ENCODE measurements around the gene UNC119B.

Gene UNC119B

DNA sequence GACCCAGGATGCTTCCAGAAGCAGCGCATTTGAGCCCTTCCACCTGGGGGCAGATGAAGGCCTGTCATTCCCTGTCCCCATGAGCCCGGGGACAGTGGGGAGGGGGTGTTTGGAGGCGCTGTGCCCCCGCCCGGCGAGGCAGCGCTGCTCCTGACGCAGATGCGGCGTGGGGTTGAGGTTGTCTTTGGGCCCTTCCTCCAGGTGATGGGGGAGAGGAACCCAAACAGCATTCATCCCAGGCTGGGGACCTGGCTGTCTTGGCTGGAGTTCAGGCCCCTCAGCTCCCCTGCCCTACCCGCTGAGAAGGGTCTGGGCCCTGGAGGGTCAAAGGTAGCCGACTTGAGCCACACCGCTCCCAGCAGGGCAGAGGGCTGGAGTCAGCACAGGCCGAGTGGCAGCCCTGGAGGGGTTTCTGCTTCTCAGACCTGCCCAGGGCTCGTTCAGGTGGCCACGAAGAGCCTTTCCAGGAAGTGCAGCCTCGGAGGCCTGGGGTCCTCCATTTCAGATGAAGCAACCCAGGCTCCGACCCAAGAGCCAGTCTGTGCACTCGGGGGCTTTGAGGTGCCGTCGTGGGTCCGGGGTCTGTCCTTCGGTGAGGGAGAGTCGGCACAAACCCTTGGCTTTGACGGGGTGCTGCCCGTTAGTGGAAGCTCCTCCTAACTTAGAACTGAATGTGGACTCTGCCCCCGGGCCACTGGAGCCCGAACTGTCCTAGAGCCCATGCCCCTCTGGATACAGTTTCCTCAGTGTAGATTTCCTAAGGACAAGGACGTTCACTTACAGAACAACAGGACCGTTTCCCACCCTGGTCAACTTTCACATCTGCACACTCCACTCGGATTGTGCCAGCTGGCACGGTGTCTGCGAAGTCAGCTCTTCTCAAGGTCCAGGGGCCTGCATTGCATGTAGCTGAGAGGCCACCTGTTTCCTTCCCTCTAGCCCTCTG lies 31.5 kb downstream of the UNC119B start:
- DNase-seq, result no peak

DNA sequence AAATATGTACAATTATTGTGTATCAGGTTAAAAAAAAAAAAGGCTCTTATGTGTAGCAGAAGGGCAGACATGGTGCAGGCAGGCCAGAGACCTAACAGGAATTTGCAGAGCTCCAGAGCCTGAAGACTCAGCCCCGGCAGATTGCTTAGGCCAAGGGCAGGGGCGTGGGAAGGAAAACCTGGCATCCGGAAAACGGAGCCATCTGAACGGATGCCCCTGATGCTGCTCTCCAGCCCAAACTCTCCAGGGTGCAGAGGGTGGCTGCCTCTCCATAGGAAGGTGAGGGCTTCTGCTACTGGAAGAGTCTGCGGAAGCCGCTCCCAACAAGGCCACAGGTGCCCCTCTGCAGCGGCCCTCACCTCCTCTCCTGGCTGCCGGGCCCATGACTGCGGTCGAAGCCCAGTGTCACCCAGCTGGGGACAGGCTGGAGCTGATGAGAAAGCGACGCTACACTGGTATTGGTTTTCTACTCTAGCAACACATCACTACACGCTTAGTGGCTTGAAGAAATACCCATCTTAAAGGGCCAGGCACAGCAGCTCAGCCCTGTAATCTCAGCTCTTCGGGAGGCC lies 34.8 kb downstream of the UNC119B start:
- no peak for DNase-seq

DNA sequence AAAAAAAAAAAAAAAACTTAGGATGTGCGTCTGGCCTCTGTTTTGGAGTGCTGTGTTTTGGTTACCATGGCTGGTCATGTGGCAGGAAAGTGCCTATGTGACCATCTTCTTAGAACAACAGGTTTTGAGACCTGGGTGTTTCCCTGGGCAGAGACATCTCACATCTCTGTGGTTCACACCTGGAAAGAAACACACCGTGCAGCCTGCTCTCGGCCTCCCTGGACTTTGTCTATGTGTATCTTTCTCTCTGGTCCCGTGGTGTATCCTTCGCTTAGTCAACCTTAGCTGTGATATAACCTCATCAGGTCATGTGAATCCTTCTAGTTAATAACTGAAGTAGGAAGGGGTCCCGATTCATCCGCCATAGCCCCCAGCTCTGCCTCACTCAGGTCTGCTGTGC lies 38.0 kb downstream of the UNC119B start:
- DNase-seq, result no peak

DNA sequence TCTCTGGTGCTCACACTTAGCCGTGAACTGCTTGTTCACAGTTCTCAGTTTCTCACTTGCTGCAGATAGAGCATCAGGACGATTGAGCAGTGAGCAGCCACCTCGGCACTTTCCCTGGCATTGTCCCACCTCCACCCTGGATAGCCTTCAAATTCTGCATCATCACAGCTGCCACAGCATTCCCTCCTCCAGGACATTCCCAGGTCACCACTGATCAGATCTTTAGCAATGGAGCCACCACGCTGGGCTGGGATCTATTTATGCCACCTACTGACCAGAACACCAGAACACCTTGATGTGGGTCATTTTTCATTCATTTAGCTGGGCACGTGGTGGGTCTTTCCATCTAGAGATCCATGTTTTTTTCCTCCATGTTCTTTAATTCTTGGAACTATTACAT lies 39.0 kb downstream of the UNC119B start:
- no peak for DNase-seq

DNA sequence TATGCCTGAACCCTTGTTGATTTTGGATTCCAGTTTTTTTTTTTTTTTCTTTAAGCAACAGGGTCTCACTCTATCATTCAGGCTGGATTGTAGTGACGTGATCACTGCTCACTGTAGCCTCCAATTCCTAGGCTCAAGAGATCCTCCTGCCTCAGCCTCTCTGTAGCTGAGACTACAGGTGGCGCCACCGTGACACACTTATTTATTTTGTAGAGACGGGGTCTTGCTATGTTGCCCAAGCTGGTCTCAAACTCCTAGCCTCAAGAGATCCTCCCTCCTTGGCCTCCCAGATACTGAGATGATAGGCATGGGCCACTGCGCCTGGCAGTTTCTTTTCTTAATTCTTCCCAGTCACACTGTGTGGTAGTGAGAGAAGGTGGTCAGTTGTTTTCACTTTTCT lies 40.5 kb downstream of the UNC119B start:
- DNase-seq, result no peak

DNA sequence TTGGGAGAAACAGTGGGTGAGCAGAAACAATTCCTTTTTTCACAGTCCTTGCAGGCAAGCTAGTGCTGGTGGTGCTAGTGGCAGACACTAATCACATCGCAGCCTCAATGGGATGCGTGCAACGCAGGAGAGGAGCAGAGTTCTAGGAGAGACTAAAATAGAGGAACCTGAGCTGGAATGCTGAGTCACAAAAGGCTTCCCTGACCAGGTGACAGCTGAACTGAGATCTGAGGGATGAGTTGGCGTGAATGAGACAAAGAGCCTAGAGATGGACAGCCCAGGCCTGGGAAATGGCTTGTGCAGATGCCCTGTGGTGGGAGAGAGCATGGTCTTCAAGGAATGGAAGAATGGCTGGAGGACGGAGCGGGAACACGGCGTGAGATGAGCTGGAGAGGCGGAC lies 41.1 kb downstream of the UNC119B start:
- no peak for DNase-seq

DNA sequence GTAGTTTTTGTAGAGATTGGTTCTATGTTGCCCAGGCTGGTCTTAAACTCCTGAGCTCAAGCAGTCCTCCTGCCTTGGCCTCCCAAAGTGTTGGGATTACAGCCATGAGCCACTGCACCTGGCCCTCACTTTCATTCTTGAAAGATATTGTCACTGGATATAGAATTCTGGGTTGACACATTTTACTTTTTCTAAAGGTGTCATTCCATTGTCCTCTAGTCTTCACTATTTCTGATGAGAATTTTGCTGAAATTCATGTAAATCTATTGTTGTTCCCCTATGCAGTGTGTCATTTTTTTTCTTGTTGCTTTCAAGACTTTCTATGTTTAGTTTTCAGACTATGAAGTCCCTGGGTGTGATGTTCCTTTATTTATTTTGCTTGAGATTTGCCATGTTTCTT lies 44.5 kb downstream of the UNC119B start:
- no peak for DNase-seq

DNA sequence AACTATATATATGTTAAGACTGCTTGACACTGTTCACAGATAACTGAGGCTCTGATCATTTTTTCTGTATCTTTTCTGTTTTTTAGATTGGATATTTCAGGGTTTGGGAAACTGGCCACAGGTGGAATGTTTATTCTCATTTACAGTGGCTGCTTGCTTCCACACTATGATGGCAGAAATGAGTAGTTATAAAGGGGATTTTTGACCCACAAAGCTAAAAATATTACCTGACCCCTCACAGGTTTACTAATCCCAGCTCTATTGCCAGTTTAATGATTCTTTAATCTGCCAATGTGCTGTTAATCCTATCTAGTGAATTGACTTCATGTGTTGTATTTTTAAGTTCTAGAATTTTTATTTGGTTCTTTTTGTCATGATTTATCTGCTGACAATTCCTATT lies 45.0 kb downstream of the UNC119B start:
- DNase-seq, result no peak

DNA sequence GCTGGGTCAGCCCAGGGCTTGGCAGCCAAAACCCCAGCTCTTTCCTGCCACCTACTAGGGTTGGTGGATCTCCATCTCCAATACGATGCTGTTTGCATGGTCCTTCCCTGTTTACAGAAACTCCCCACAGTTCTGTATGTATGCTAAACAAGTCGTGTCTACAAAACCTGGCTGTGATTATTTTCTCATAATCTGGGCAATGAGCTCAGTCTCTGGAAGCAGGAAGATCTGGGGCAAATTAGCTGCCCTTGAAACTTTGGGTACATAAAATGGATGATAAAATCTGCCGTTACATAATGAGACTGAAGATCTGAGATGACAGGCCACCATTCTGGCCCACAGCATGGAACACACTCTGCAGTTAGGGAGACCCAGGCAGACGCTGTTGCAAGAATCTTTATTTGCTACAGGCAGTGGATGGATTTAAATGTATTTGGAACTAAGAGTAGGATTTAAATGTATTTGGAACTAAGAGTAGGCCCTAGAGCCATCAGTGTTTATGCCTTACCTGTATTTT lies 47.0 kb downstream of the UNC119B start:
- no peak for DNase-seq

DNA sequence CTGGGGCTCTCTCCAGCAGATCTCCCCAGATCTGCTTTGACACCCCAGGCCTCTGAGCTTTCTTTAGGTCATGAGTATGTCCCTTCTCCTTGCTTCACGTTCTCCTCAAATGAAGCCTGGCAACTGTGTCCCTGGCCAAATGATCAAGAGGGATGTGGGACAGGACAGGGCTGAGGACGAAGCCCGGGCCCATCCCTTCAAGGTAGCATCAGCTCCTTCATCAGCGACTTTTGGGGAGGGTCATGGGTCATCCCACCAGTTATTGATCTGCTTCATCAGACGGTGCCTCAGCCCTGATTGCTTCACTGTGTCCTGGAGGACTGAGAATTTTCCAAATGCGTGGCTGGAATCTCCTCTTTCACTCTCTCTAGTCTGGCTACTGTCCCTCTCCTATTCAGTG lies 47.7 kb downstream of the UNC119B start:
- no peak for DNase-seq

DNA sequence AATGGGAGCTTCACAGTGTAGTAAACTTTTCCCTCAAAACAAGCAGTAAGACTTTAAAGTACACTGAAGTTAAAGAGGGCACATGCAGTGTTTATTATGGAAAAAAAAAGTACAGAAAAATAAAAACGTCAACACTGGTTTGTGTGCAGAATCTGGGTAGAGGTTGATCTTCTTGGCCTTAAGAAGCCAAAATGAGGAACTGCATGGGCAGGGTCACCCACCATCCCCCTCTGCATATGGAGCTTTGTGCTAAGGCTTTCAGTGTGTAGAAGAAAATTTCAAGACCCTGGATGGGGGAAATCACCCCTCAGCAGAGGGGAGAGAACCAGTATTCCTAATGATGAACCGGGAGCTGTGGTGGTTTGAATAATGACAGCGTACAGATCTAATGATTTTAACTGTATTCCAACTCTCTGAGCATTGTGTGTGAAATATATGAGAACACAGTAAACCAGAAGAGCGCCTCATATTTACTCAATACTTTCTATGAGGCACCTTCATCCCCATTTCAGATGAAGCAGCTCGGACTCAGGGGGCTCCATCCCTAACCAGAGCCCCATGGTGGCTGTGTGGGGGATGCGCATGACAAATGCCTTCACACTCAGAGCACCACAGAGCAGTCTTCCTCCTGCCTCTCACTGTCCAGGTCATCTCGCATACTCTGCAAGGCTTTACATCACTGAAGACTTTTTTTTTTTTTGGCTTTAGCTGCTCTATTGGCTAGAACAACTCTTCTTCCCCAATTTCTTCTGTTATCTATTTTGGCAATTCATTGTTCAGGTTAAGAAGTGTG lies 48.7 kb downstream of the UNC119B start:
- DNase-seq, result no peak

DNA sequence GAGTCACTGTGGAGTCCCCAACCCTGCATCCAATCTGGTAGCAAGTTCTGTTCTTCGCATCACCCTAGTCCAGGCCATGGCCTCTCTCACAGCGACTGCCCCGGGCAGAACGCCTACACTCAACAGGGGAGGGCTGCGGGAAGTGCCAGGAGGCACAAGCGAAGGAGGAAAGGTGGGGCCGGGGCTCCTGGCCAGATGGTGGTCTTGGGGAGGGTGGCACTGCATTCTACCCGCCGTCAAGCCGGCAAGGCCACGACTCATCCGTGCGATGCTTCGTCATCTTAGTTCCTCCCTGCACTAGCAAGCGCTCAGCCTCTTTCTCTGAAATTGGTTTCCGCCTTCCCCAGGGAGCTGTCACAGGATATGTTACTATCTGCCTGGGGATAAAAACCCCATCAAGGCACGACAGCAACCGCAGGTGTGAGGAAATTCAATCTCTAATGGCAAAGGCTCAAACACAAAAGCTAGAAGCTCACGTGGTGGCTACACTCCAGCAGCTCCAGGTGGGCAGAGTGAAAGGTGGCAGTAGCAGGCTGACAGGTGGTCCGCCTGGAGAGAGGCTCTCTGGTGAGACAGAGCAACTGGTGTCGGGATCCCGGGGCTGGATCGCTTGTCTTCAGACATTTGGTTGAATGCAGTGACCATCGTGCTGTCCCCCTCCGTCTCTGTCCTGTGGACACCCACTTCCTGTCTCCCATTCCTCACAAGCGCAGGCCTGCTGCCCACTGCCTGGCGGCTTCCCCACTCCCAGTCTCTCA lies 49.5 kb downstream of the UNC119B start:
- DNase-seq, result no peak

DNA sequence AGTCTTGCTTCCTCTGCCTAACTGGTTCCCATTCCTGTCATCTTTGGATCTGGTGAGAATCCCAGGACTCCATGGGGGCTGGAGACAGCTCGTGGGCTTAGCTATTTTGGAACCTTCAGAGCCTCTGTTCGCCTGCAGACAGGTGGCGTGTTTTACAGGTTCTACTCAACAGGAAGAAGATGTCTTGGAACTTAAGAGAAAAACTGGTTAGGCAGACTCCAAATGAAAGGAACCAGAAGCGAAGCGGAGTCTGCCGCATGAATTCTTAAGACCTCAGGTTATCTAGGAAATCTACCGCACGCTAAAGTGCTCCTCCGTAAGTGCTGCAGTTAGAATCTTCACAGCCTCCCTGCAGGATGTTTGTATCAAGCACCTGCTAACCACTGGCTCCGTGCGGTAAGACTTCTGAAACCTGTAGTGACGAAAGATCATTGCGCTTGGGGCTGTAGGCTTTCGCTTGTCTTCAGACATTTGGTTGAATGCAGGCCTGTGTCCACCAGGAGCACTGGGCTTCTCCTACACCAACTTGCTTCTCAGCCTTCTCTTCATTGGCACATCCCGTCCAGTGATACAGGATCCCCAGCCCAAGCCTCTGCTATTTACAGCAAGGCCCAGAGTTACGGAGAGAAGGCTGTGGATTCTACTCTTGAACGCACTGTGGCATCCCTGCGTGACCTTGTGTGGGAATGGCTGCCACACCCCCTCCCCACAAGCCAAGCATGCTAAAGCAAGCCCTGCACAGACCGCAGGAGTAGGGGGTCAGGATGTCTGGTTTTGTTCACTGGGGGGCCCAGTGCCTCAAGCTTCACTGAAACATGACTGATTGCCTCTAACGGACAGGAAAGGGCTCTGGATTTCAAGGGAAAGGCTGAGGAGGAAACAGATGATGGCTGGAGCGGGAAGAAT lies 50.3 kb downstream of the UNC119B start:
- peak; percentile 12 for DNase-seq

DNA sequence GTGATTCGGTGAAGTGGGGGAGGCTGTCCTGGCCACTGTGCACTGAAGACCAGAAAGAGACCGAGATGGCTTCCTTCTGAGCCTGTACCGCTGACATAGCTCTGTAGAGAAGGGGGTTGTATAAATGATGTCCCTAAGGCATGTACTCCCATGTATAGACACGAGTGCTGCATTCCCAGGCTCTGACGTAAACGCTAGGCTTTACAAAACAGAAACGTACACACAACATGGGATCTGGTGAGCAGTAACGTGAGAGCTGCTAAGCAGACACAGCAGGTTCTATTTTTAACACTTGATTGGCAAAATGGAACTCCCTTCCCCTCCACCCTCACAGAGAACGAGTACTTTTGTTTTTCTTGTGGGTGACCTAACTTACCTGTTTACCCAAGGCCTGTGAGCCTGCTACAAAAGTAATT lies 51.3 kb downstream of the UNC119B start:
- no peak for DNase-seq

DNA sequence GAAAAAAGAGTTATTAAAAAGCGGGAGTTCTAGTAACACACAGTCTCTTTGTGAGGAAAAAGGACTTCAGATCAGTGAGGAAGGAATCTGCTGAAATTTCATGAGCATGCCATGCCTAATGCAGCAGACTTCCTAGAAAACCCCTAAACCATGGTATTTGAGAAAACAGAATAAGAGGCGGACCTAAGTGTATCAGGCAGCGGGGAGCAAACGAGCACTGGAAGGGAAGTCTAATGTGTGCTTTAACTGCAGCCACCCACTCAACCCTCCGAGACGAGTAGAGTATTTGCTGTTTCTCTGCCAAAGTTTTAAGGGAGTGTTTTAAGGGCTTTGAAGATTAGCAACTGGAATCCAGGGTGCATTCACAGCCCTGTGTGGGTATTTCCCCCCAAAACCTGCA lies 51.8 kb downstream of the UNC119B start:
- no peak for DNase-seq

DNA sequence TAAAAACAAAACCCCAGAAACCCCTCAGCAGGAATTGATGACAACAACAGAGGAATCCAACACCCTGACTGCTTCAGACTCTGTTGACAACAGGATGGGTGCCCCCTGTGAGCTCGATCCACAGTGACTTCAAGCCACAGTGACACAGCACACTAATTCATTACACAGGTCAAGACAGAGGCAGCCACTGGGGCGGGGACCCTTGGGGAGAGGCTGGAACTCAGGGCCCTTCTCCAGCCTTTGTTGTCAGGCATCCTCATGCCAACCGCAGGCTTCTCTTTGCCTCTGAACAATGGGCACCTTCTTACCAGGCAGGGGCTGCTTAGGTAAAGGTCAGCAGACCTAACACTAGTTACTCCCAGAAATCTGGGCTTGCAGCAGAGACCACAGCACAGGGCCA lies 53.0 kb downstream of the UNC119B start:
- DNase-seq, result no peak

DNA sequence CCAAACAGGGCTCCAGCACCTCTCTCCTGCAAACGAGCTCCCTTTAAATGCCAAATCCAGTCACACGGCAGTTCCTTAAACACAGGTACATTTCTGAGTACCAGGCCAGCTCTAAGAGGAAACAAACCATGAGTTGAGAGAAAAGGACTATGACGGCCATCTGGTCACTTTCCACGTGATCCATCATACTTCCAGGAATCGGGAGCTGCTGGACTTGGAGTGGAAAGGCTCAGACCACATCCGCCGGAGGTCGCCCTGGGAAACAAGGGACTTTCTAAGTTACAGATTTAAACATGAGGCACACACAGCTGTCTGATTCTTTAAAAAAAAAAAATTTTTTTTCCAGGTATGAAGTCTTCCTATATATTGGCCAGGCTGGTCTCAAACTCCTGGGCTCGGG lies 54.6 kb downstream of the UNC119B start:
- DNase-seq, result no peak

DNA sequence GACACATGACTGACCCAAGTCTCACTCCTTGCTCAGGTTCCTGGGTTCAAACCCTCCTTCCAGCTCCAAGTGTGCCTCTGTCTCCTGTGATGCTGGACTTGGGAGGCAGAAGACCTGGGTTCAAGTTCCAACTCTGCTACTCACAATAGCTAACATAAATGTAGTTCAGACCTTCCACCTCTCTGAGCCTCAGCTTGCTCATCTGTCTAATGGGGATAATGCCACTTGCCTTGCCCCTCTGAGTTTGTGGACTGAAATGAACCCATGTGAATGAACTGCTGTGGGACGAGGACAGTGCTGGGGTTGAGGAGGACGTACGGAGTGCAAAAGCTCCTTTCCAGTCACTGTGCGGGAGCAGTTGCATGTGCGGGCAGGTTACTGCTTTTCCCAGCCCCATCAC lies 56.3 kb downstream of the UNC119B start:
- no peak for DNase-seq

DNA sequence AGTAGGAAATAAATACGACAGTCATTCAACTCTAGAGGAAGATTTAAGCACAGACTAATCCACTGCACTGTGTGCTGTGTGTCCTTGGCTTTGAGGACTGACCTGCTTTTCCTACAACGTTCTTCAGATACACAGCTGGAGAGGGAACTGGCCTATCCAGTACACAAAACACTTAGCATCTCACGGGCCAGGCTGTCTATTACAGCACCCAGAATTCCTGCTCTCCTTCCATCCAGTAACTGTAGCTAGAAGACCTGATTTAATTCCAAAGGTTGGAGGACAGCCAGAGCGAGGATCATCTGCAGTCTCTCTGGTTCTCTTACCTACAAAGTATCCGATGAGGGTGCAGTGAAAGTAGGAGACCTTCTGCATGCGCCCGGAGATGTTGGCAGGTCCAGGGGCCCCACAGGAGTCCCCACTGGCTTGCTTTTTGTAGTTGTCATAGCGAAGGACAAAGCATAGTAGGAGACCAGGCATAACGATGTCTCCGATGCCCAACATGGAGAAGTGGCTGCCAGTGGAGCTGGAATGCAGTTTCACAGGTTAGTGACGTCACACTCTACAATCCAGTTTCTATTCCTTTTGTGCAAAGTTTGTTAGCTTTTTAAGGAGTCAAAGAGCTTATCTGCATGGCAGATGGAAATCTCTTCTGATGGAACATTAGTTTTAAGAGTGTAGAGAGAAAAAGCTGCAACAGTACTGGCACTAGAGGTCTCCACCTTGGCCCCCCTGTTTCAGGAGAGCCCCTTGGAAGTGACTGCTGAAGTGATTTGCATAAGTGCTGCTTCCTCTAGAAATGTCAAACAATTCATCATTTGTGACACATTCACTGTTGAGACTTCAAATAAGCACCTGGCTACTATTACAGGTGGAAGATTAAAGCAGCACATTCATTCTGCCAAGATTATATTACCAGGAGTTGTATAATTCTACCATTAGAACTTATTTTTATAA lies 57.1 kb downstream of the UNC119B start:
- DNase-seq, result no peak

DNA sequence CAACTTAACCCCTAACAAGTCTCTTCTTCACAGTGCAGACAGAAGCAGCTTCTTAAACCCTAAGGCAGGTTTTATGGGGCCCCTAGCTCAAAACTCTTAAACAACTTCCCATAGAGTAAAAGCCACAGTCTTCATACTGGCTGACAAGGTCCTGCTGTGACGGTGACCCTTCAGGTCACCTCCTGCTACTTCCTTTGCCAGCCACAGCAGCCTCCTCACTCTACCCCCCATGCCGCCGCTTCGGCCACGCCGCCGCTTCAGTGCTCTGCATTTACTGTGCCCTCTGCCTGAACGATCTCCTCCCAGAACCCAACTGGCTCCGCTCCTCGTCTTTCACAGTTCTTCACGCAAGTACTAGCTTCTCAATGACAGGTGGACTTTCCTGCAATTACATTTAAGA lies 60.8 kb downstream of the UNC119B start:
- DNase-seq, result no peak
